HG03280 (cell line): ENCODE results near the gene CPTP.
"Not testable (repeated sequence)": the region's sequence is repeated elsewhere in the genome, so short reads cannot be mapped to it uniquely, and the experiment has no call there.

Experiments used
- ATAC-seq: cut with Tn5 transposase; IDR thresholded peaks from one replicate; pipeline ENCODE4 v1.9.1; 2021; ENCODE audit warnings: mild to moderate bottlenecking, moderate library complexity; ENCODE audit not compliant: unreplicated experiment

Gene CPTP

DNA sequence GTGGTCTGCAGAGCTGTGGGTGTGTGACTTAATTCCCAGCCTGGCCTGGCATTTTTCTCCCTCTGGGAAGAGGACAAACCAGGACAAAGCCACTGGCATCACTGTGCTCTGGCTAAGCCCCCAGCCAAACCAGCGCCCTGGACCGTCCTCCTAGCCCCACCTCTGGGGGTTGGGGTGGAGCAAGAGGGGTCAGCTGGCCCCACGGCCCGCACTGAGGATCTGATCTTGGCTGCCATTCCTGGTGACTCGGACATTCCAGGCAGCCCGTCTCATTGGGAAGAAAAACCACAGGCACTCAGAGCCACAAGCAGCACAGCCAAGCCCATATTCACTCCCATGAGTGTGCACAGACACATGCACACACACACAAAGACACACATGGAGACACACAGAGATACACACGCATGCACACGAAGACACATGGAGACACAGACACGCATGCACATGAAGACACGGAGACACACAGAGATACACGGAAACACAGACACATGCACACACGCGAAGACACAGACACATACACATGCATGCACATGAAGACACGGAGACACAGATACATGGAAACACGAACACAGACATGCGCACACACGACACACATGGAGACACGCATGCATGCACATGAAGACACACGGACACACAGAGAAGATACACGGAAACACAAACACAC, 36.0 kb downstream of the CPTP start:
- no peak for ATAC-seq

DNA sequence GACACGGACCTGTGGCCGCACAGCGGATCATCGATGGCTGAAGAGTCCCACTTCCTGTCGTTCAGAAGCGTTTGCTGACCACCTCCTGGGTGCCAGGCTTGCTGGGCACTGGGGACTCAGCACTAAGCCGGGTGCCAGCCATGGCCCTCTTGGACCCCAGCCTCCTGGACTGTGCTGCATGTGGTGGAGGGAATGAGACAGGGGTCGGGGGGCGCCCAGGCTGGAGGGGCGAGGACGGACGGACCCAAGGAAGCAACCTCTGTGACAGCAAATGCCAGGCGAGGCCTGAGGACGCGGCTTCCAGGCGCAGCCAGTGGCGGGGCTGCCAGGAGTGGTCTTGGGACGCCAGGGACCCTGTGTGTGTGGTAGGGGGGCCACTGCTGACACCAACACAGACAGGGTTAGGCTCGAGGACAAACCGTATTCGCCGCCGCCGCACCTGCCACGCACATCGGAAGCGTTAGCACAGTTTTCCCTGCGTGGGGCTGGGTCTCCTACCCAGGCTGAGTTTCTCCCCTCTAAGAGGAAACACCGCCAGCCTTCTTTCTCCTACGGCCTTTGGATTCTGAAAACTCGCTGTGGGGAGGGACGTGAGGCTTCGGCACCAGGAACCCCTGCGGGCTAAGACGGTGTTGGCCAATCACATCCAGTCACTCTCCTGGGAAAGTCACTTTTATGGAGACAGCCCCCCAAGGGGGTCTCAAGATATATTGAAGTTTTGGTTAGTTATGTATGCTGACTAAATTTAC, 36.8 kb downstream of the CPTP start:
- no peak for ATAC-seq

DNA sequence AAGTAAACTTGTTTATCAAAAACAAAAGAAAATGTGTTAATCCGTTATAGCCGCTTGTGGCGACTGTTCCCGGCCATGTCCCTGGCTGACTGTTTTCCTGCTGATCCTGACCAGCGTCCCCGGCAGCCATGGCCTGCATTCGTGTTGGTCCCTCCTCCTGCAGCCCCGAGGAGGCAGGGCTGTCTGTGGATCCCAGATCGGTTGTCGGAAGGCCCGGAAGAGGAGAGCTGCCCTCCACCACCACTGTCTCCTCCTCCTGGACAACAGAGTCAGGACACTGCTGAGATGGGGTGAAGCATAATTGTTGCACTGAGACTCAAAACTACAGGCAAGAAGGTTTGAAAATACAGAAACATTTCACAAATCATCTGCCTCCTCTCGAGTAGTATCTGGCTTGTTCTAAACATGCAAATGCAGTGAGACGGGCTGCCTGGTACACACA, 37.4 kb downstream of the CPTP start:
- ATAC-seq = no peak

DNA sequence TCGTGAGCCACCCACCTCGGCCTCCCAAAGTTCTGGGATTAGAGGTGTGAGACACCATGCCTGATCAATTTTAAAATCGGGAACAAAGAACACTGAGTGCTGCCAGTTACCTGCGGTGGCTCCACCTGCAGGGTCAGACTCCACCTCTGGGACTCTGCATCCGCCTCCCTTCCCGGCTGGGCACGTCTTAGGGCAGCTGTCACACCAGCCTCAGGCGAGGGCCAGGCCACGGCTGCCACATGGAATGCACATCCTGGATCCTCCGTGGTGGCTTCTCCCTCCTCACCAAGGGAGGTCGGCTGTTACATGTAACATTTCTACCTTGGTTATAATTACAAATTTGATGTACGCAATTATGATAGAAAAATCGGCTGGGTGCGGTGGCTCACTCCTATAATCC, 39.7 kb downstream of the CPTP start:
- ATAC-seq = no peak

DNA sequence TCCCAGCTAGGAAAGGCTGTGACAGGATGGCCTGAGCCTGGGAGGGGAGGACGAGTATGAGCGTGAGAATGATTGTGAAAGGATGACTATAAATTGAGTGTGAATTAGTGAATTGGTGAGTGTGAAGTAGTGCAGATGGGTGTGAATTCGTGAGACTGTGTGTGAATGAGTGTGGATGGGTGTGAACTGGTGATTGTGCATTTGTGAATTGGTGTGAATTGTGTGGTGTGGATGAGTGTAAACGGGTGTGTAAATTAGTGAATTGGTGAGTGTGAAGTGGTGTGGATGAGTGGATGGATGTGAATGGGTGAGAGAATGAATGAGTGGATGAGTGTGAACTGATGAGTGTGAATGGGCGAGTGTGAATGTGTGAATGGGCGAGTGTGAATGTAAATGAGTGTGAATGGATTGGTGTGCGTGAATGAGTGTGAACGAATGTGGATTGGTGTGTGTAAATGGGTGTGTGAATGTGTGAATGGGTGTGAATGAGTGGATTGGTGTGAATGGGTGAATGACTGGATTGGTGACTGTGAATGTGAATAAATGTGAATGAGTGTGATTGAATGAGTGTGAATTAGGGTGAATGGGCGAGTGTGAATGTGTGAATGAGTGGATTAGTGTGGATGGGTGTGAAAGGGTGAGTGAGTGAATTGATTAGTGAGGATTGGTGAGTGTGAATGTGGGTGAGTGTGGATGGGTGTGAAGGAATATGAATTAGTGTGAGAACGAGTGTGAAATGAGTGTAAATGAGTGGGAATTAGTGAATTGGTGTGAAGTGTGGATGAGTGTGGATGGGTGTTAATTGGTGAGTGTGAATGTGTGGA, 41.5 kb downstream of the CPTP start:
- no peak for ATAC-seq

DNA sequence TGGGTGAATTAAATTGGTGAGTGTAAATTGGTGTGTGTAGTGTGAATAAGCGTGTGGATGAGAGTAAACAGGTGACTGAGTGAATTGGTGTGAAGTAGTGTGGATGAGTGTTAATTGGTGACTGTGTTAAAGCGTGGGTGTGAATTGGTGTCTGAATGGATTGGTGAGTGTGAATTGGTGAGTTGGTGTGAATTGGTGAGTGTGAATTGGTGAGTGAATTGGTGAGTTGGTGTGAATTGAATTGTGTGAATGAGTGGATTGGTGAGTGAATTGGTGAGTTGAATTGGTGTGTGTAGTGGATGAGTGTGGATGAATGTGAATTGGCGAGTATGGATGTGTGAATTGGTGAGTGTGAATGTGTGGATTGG, 42.1 kb downstream of the CPTP start:
- no peak for ATAC-seq

DNA sequence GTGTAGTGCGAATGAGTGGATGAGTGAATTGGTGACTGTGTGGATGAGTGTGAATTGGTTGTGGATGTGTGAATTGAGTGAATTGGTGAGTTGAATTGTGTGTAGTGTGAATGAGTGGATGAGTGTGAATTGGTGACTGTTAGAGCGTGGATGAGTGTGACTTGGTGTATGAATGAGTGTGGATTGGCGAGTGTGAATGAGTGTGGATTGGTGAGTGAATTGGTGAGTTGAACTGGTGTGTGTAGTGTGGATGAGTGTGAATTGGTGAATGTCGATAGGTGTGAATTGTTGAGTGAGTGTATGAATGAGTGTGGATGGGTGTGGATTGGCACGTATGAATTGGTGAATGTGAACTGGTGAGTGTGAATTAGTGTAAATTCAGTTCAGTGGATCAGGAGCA, 42.7 kb downstream of the CPTP start:
- ATAC-seq = no peak

DNA sequence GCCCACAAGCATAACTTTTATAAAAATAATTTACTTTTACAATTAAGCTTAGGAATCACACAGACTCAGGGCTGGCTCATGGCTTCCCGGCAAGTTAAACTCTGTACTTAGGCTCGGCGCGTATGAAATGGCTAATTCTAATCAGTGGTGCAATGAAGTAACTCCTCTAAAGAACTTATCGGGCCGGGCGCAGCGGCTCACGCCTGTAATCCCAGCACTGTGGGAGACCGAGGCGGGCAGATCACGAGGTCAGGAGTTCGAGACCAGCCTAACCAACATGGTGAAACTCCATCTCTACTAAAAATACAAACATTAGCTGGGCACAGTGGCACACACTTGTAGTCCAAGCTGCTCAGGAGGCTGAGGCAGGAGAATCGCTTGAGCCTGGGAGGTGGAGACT, 45.5 kb downstream of the CPTP start:
- not testable (repeated sequence) for ATAC-seq

DNA sequence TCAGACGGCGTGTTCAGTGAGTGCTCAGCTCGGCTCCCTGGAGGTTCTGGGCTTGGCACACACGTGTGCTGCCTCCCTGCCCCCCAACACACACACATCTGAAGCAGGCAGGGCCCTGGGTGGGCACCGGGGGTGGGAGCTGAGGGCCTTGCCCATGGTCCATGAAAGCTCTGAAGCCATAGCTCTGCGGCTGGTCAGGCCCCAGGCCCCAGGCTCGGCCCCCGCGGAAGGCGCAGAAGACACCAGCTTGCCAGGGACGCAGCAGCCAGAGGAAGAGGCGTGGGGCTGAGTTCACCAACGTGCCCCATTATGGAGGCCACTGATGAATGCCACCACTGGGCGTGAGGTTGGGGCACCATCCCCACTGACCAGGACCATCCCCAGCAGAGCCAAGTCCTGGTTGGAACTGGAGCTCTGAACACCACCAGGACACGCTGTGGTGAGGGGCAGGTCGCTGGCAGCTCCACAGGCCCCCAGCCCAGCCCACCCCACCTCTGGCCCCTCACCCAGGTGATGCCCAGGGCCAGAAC, 46.2 kb downstream of the CPTP start:
- no peak for ATAC-seq

DNA sequence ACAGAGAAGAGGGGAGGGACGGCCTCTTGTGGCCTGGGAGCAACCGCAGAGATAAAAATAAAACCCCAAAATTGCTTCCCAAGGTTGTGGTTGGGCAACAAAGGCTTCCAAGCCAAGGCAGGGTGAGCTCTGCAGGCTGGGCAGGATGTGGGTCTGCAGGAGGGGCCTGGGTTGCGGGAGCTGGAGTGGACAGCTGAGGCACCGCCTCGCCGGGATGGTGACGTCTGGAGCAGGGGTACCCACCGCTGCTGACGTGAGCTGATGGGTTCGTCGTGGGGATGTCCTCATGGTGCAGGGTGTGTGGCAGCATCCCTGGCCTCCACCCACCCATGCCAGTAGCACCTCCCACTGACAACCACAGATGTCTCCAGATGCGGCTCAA, 46.8 kb downstream of the CPTP start:
- no peak for ATAC-seq

DNA sequence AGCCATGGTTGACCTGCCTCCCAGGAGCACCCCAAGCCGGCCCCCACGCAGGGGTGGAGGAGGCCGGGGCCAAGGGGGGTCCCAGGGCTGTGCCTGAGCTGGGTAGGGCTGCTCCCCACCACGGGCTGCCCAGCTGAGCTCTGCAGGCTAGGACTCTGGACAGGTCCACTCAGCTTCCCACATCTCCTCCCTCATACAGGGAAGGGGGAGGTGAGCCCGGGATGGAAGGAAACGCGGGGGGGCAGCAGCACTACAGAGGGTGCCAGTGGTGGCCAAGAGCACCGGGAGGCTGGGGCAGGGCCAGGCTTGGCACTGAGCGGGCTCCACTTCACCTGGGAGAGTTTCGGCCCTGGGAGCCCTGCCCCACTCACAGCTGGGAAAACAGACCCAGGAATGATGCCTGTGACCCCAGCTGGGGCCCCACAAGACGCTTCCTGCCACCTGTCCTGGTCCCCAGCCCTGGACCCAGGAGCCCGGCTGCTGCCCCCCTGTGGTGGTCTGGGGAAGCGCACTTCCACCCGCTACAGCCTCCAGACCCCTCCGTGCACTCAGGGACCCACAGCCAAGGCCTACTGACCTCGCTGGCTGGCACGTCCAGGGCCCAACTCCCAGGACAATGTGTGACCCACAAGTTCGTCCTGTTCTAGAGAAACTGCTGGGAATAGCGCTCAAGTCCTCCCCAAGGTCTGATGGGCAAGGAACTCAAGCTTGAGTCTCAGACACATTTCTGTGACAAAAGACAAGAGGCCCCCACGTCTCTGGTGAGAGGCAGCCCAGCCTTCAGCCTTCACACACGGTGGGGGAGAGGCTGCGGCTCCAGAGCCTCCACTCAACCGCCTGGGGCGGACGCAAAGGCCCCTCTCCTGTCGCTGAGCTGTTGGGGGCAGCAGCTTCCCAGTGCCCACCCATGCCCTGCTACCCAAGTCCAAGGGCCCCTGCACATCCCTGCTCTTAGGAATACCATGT, 47.4 kb downstream of the CPTP start:
- no peak for ATAC-seq

DNA sequence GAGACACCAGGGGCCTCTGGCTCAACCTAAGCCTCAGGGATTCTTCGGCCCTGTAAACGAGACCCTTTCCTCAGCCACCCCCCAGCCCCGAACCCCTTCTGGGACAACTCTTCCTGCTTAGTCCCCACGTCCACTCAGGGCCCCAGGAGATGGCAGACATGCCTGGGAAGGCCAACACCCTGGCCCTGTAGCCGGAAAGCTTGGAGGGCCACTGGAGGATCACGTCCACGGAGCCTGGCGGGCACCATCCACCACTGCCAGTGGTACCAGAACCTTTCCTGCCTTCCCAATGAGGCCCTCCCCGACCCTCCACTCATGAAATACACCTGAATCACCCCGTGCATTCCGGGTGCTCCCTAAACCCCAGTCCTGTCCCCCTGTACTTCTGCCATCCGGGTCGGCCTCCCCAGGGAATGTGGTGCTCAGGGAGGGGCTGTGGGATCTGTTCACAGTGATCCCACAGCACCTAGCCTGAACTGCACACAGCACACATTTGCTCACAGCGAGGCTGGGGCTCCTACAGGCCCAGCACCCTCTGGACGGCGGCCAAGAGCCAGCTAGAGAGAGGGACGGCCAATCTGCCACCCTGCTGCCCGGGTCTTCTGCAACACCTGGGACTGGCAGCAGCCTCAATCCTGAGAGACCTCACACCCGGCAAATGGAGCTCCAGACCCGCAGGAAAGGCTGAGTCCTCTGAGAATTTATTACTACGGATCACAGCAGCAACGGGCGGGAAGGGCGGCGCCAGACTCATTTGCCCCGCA, 48.6 kb downstream of the CPTP start:
- ATAC-seq = no peak

DNA sequence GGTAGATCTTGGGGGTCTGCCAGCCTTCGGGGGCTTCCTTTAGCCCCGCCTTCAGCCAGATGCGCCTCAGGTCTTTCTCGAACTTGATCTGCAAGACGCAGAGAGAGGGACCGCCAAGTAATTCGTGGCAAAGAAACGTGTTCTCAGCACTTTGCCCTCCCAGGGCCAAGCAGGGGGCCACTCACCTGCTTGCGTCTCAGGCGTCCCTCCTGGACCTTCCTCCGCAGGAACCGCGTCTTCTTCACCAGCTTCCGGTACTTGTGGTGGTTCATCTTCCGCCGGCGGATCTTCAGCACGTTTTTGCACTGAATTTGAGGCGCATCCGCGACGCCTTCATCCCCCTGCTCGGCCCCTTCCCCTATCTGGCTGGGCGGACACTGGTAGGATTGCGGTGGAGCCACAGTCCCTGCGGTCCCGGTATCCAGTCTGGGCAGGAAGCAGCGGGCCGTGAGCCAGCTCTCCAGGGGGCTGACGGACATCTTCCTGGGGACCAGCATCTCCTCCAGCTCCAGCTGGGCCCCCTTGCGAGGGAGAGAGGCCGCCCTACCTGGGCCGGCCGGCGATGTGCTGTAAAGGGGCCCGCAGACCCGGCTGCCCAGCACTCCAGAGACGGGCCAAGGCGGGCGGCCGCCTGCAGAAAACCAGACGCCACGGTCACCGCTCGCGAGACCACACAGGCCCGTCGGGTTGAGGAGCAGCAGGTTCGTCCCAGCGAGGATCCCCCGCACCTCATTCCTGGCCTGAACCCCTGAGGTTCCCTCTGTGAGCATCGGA, 49.4 kb downstream of the CPTP start:
- no peak for ATAC-seq

DNA sequence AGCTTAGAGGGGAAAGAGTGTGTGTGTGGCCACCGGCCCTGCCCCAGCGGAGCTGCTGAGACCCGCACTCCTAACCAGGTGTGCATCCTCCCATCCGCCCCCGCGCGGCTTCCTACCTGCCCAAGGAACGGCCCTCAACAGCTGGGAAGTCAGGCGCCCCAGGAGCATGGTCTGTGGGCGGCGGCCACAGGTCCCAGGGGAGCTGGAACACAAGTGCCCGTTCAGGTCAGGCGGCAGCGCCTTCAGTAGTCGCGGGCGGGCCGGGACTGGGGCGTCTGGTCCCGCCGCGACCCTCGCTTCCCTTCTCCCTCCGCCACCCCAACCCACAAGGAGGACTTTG, 50.0 kb downstream of the CPTP start:
- peak; percentile 4 for ATAC-seq

DNA sequence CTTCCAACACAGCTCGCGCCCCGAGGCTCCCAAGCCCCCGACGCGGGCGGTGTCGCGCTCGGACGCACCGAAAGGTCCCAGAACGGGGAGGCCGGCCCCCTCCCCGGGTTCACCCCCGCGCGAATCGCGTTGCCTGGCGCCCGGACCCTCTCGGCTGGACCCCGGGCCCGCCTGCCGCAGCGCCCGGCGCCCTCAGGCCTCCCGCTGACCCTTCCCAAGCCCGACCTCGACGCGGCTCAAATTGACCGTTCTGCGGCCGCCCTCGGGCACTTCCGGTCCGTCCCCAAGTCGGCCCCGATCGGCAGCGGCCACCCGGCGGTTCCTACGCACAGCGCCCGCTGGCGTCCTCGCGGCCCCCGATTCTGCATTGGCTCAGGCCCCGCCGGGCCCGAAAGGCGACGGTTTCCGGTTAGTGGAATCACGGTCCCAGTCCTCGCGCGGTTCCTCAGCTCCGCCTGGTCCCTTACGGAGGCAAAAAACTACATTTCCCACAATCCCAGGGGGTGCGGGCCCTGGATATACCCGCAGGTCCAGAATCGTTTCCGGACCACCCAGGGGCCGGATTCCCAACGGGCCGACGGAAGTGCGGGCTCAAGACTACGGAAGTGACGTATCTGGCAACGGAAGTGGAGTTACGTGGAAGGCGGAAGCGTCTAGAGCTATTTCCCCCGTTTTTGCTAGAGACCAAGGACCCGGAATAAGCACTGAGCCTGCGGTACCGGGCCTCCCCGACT, 50.5 kb downstream of the CPTP start, which contains the start of gene AURKAIP1:
Gene AURKAIP1 (minus strand): TSS at position 279 of the 734 bp plus-strand sequence. CDS start 451 bp downstream, outside the sequence.
- peak; percentile 86 for ATAC-seq

DNA sequence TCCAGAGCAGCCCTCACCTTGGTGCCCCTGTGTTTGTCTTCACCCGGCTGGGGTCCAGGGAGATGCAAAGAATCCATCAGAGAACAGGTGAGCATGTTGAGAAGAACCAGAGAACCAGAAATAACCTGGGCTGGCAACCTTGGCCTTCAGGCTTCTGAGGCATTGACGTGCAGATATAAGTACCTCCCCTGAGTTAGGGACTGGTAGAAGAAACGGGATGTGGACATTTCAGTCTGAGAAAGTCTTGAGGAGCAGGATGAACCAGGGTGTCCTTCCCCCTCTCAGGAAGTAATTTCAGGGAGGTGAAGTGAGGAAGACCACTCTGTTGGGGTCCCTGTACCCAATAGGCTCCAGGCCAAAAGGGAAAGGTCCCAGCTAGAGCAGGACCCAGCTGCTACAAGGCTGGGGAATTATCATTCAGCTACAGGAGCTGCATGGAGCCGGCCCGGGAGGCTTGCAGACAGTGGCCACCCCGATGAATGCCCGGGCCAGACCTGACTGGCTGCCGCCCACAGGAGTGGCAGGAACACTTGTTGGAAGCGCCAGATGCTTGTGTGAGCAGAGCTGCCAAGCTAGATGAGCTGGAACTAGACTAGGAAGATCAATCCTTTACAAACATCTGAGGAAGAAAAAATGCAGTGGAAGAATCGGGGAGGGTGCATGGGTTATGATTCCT, 52.1 kb downstream of the CPTP start:
- no peak for ATAC-seq

DNA sequence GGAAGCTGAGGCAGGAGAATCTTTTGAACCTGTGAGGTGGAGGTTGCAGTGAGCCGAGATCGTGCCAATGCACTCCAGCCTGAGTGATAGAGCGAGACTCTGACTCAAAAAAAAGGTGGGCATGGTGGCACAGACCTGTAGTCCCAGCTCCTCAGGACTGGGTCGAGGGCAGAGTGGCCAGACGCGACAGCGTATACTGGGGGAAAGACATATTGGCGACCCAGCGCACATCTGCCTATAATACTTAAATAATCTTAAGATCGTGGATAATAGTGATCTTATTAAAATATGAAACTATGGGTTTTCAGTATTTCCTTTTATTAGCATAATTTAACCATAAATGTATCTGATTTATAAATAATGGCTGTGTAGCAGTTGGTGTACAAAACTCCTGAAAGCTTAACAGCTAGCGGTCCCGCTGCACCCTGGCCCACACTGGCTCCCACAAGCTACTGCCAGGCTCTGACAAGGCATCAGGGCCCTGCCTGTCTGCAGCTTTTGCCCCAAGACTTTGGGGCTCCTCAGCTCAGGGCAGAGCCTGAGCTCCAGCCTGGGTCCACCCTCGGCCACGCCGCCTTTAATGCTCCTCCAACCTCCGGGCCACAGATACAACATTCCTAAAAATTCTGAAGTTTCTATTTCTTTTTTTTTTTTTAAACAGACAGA, 53.1 kb downstream of the CPTP start:
- no peak for ATAC-seq
